H9 (cell line): Measurements from ENCODE around the gene IFT122. TPM values are rescaled to one million over a fixed set of nuclear protein-coding genes. Genes with fewer than 3 reads are reported as not detected.

Experiments used
- DNase-seq: peaks from one replicate; pipeline ENCODE4 v3.0.0-alpha.2; 2017
- H2AFZ ChIP-seq: one replicate; pipeline ENCODE4 v1.6.1; 2013; ENCODE audit warnings: mild to moderate bottlenecking, low read length, control low read depth, moderate library complexity
- H2AK5ac ChIP-seq: 2 replicates; pipeline ENCODE4 v1.6.1; 2013; ENCODE audit warnings: low read length, control low read depth, mixed read lengths; ENCODE audit not compliant: insufficient read length
- H2BK120ac ChIP-seq: one replicate; pipeline ENCODE4 v1.6.1; 2013; ENCODE audit warnings: low read depth, mild to moderate bottlenecking, low read length, control low read depth, inconsistent platforms; ENCODE audit not compliant: poor library complexity, severe bottlenecking
- H2BK12ac ChIP-seq: 2 replicates; pipeline ENCODE4 v1.6.1; 2013; ENCODE audit warnings: low read length, control low read depth, mixed read lengths, low read depth; ENCODE audit not compliant: insufficient read length
- H2BK15ac ChIP-seq: 2 replicates; pipeline ENCODE4 v1.6.1; 2013; ENCODE audit warnings: low read depth, low read length, control low read depth
- H2BK20ac ChIP-seq: one replicate; pipeline ENCODE4 v1.6.1; 2013; ENCODE audit warnings: low read depth, mild to moderate bottlenecking, low read length, control low read depth, inconsistent platforms; ENCODE audit not compliant: poor library complexity, severe bottlenecking
- H2BK5ac ChIP-seq: 2 replicates; pipeline ENCODE4 v1.6.1; 2013; ENCODE audit warnings: low read length, control low read depth, mixed read lengths; ENCODE audit not compliant: insufficient read length
- H3K14ac ChIP-seq: 2 replicates; pipeline ENCODE4 v1.6.1; 2013; ENCODE audit warnings: low read length, control low read depth; ENCODE audit not compliant: insufficient read depth
- H3K18ac ChIP-seq: 2 replicates; pipeline ENCODE4 v1.6.1; 2013; ENCODE audit warnings: low read depth, mild to moderate bottlenecking, mixed read lengths, low read length, control low read depth; ENCODE audit not compliant: insufficient read length
- H3K23ac ChIP-seq: 2 replicates; pipeline ENCODE4 v1.6.1; 2013; ENCODE audit warnings: low read length, control low read depth, mixed read lengths, low read depth; ENCODE audit not compliant: insufficient read length
- H3K23me2 ChIP-seq: 2 replicates; pipeline ENCODE4 v1.6.1; 2013; ENCODE audit warnings: low read depth, mild to moderate bottlenecking, mixed read lengths, low read length, control low read depth; ENCODE audit not compliant: insufficient read length, poor library complexity, severe bottlenecking
- H3K27ac ChIP-seq: 2 replicates; pipeline ENCODE4 v1.5.1; 2013; ENCODE audit warnings: low read length, control low read depth, mixed read lengths, low read depth; ENCODE audit not compliant: insufficient read length
- H3K27me3 ChIP-seq: 2 replicates; pipeline ENCODE4 v1.6.1; 2013; ENCODE audit warnings: low read length, control low read depth, inconsistent platforms; ENCODE audit not compliant: insufficient read depth
- H3K4ac ChIP-seq: 2 replicates; pipeline ENCODE4 v1.6.1; 2013; ENCODE audit warnings: low read depth, mild to moderate bottlenecking, control low read depth, inconsistent platforms, low read length, moderate library complexity
- H3K4me1 ChIP-seq: 2 replicates; pipeline ENCODE4 v1.6.1; 2013; ENCODE audit warnings: low read length, control low read depth, inconsistent platforms; ENCODE audit not compliant: insufficient read depth
- H3K4me2 ChIP-seq: 2 replicates; pipeline ENCODE4 v1.6.1; 2013; ENCODE audit warnings: low read length, control low read depth, mixed read lengths; ENCODE audit not compliant: insufficient read length, insufficient read depth
- H3K56ac ChIP-seq: 2 replicates; pipeline ENCODE4 v1.6.1; 2013; ENCODE audit warnings: low read depth, mild to moderate bottlenecking, mixed read lengths, low read length, control low read depth; ENCODE audit not compliant: insufficient read length
- H3K79me1 ChIP-seq: 2 replicates; pipeline ENCODE4 v1.6.1; 2013; ENCODE audit warnings: low read depth, mild to moderate bottlenecking, moderate library complexity, low read length, control low read depth, inconsistent platforms; ENCODE audit not compliant: insufficient read depth, poor library complexity, severe bottlenecking
- H3K79me2 ChIP-seq: 2 replicates; pipeline ENCODE4 v1.6.1; 2013; ENCODE audit warnings: low read length, control low read depth, inconsistent platforms; ENCODE audit not compliant: insufficient read depth
- H3K9ac ChIP-seq: 2 replicates; pipeline ENCODE4 v1.6.1; 2013; ENCODE audit warnings: low read length, control low read depth, mixed read lengths; ENCODE audit not compliant: insufficient read length; ENCODE audit errors: extremely low read depth
- H3K9me3 ChIP-seq: one replicate; pipeline ENCODE4 v1.6.1; 2013; ENCODE audit warnings: low read depth, low read length, inconsistent platforms; ENCODE audit not compliant: control insufficient read depth
- H3T11ph ChIP-seq: one replicate; pipeline ENCODE4 v1.6.1; 2013; ENCODE audit warnings: mild to moderate bottlenecking, low read length, control low read depth, inconsistent platforms
- H4K20me1 ChIP-seq: one replicate; pipeline ENCODE4 v1.6.1; 2013; ENCODE audit not compliant: control insufficient read depth, insufficient read length, insufficient read depth
- H4K5ac ChIP-seq: 2 replicates; pipeline ENCODE4 v1.6.1; 2013; ENCODE audit warnings: low read depth, mild to moderate bottlenecking, mixed read lengths, low read length, control low read depth; ENCODE audit not compliant: insufficient read length
- H4K8ac ChIP-seq: replicated peaks from 2 replicates; pipeline ENCODE4 v1.6.1; 2013; ENCODE audit warnings: low read length, control low read depth, mixed read lengths, low read depth; ENCODE audit not compliant: insufficient read length
- H4K91ac ChIP-seq: 2 replicates; pipeline ENCODE4 v1.6.1; 2013; ENCODE audit warnings: low read depth, mild to moderate bottlenecking, moderate library complexity, mixed read lengths, low read length, control low read depth; ENCODE audit not compliant: insufficient read length
- H3K27ac Mint-ChIP-seq, 3 experiments: 2 replicates in 2 of 3; 3 replicates in 1 of 3; pipeline ENCODE4 v1.8.0; 2020 to 2021; ENCODE audit warnings: mixed read lengths in 3 of 3, mild to moderate bottlenecking in 1 of 3, moderate library complexity in 1 of 3
- H3K27me3 Mint-ChIP-seq: 2 replicates; pipeline ENCODE4 v1.8.0; 2021; ENCODE audit warnings: low read depth, mild to moderate bottlenecking, moderate library complexity, mixed read lengths
- H3K36me3 Mint-ChIP-seq, 3 experiments: 2 replicates in 2 of 3; 3 replicates in 1 of 3; pipeline ENCODE4 v1.8.0; 2020 to 2021; ENCODE audit warnings: low read depth in 3 of 3, mixed read lengths in 3 of 3; ENCODE audit not compliant: insufficient read depth in 1 of 3
- H3K4me1 Mint-ChIP-seq, 2 experiments: 2 replicates each; pipeline ENCODE4 v1.8.0; 2020; ENCODE audit warnings: mixed read lengths in 2 of 2
- H3K4me3 Mint-ChIP-seq, 2 experiments: 2 replicates in 1 of 2; 3 replicates in 1 of 2; pipeline ENCODE4 v1.8.0; 2020 to 2021; ENCODE audit warnings: mild to moderate bottlenecking in 2 of 2, mixed read lengths in 2 of 2, moderate library complexity in 1 of 2
- H3K9me3 Mint-ChIP-seq, 2 experiments: 2 replicates in 1 of 2; 3 replicates in 1 of 2; pipeline ENCODE4 v1.8.0; 2020; ENCODE audit warnings: mild to moderate bottlenecking in 2 of 2, mixed read lengths in 2 of 2, moderate library complexity in 1 of 2
- CTCF ChIP-seq: fragments of 200-600 bp; sonication (generic); conservative IDR thresholded peaks from 3 replicates; pipeline ENCODE4 v1.8.0; 2021; ENCODE audit warnings: antibody characterized with exemption, mild to moderate bottlenecking
- WGBS: extraction: QIAGEN DNeasy Blood & Tissue Kit; methylation state at CpG from one replicate; pipeline ENCODE4 v1.1.7; 2013; ENCODE audit warnings: missing lambda C conversion rate, low lambda C conversion rate, mixed read lengths; ENCODE audit not compliant: insufficient read length; ENCODE audit errors: extremely low coverage; 5-methylcytosine and 5-hydroxymethylcytosine counted together
- total RNA-seq: library from RNA; stranded (reverse); gene quantifications from 2 replicates; pipeline ENCODE4 v1.2.1, GENCODE V29; 2021

IFT122 gene
- total RNA-seq, 1 experiment from 2014 or later = 19.3 TPM

DNA sequence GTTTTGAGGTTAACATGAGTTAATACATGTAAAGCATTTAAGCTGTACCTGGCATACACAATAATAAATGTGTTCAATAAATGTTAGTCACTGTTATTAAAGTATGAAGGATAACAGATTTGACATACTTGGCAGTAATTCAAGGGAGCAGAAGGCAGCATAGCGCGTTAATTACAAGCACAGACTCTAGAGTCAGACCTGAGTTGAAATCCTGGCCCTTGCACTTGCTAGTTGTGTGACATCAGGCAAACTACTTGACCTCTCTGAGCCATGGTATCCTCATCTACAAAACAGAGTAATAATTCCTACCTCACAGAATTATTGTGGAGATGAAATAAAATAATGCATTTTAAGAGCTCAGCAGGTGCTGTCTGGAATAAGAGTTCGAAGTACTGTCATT lies 5.4 kb downstream of the IFT122 start:
- Histone ChIP-seq H2BK20ac (no peak overlapping the region), H3K23ac (no peak overlapping the region), H2BK15ac (no peak overlapping the region), H3K18ac (no peak overlapping the region), H2AFZ (no peak overlapping the region), H2AK5ac (no peak overlapping the region), H2BK5ac (no peak overlapping the region), H4K91ac (no peak overlapping the region), H4K8ac (no peak overlapping the region), H3K14ac (no peak overlapping the region), H3K4me1 (peaks cover 7% of the 10 kb centered on the region; the same call in 1 of the 2 replicates), H2BK120ac (no peak overlapping the region), H4K20me1 (no peaks in the 10 kb centered on the region), H3T11ph (no peak overlapping the region), H3K56ac (no peak overlapping the region), H3K9me3 (no peaks in the 10 kb centered on the region), H3K27ac (no peak overlapping the region), H3K9ac (no peak overlapping the region), H3K79me2 (0 out of 2 replicates have a peak, but pooled peaks cover 2% of the 10 kb centered on the region), H3K27me3 (no peaks in the 10 kb centered on the region), H2BK12ac (no peak overlapping the region), H3K23me2 (peaks cover 3% of the 10 kb centered on the region), H4K5ac (no peak overlapping the region), H3K4ac (no peak overlapping the region), H3K4me2 (no peak overlapping the region), H3K79me1 (no peaks in the 10 kb centered on the region)
- Mint-ChIP-seq H3K9me3 (no peaks in the 10 kb centered on the region), H3K4me3 (no peak overlapping the region), H3K4me1 (peaks cover 55 to 57% of the 10 kb centered on the region in 2 experiments), H3K27me3 (no peaks in the 10 kb centered on the region), H3K27ac (no peak overlapping the region), H3K36me3 (peaks cover 0 to 4% (median 0%) of the 10 kb centered on the region in 3 experiments; a peak in 1 of 7 replicates)
- no CpG with 5 or more reads among the region's 3 CpGs for WGBS
- no peak for TF ChIP-seq CTCF
- DNase-seq = no peak
